ENCODE results near the gene PRR14.

Gene PRR14

GRCh38 chr16:30663820-30664219, 13.1 kb downstream of the PRR14 start:
- Histone ChIP-seq H3K27ac (ENCODE audit: poor library complexity, severe bottlenecking) (no peak overlapping the region), H3K4me1 (ENCODE audit: insufficient read depth, poor library complexity, severe bottlenecking) (no peaks in the 10 kb centered on the region), H3K4me3 (ENCODE audit: severe bottlenecking) (no peak overlapping the region), H3K27me3 (ENCODE audit: insufficient read depth, poor library complexity, severe bottlenecking) (no peaks in the 10 kb centered on the region), H3K9me3 (ENCODE audit: severe bottlenecking) (no peaks in the 10 kb centered on the region), H3K36me3 (ENCODE audit: low read depth) (peaks cover 73% of the 10 kb centered on the region)
- ATAC-seq (ENCODE audit: low read depth): no peak
- no peak for TF ChIP-seq CTCF (IDR thresholded peaks at IDR 0.05; ENCODE audit: poor library complexity, severe bottlenecking)
- no peak for DNase-seq (ENCODE audit: low spot score)

- TF ChIP-seq CTCF (IDR thresholded peaks at IDR 0.05; ENCODE audit: poor library complexity, severe bottlenecking): no peak
- H3K36me3 ChIP-seq (ENCODE audit: low read depth): peaks cover 77% of the 10 kb centered on the region
- ATAC-seq (ENCODE audit: low read depth) (no peak), DNase-seq (ENCODE audit: low spot score) (no peak)
- no peaks in the 10 kb centered on the region for H3K27me3 ChIP-seq (ENCODE audit: insufficient read depth, poor library complexity, severe bottlenecking)
- H3K4me3 ChIP-seq (ENCODE audit: severe bottlenecking): no peak overlapping the region
- no peaks in the 10 kb centered on the region for H3K4me1 ChIP-seq (ENCODE audit: insufficient read depth, poor library complexity, severe bottlenecking)
- H3K9me3 ChIP-seq (ENCODE audit: severe bottlenecking): no peaks in the 10 kb centered on the region
- no peak overlapping the region for H3K27ac ChIP-seq (ENCODE audit: poor library complexity, severe bottlenecking)
These were observed 13.9 kb downstream of the PRR14 start for GRCh38 chr16:30664616-30665109.

GRCh38 chr16:30665155-30665829, 14.5 kb downstream of the PRR14 start:
- ATAC-seq (ENCODE audit: low read depth) (no peak), DNase-seq (ENCODE audit: low spot score) (no peak)
- Histone ChIP-seq H3K4me3 (ENCODE audit: severe bottlenecking) (no peak overlapping the region), H3K9me3 (ENCODE audit: severe bottlenecking) (no peaks in the 10 kb centered on the region), H3K27me3 (ENCODE audit: insufficient read depth, poor library complexity, severe bottlenecking) (no peaks in the 10 kb centered on the region), H3K36me3 (ENCODE audit: low read depth) (peaks cover 80% of the 10 kb centered on the region), H3K27ac (ENCODE audit: poor library complexity, severe bottlenecking) (no peak overlapping the region), H3K4me1 (ENCODE audit: insufficient read depth, poor library complexity, severe bottlenecking) (no peaks in the 10 kb centered on the region)
- no peak for TF ChIP-seq CTCF (IDR thresholded peaks at IDR 0.05; ENCODE audit: poor library complexity, severe bottlenecking)

- Histone ChIP-seq H3K27me3 (ENCODE audit: insufficient read depth, poor library complexity, severe bottlenecking) (no peaks in the 10 kb centered on the region), H3K27ac (ENCODE audit: poor library complexity, severe bottlenecking) (no peak overlapping the region), H3K4me1 (ENCODE audit: insufficient read depth, poor library complexity, severe bottlenecking) (no peaks in the 10 kb centered on the region), H3K36me3 (ENCODE audit: low read depth) (peaks cover 78% of the 10 kb centered on the region), H3K4me3 (ENCODE audit: severe bottlenecking) (no peak overlapping the region), H3K9me3 (ENCODE audit: severe bottlenecking) (no peaks in the 10 kb centered on the region)
- TF ChIP-seq CTCF (IDR thresholded peaks at IDR 0.05; ENCODE audit: poor library complexity, severe bottlenecking): no peak
- ATAC-seq (ENCODE audit: low read depth) (no peak), DNase-seq (ENCODE audit: low spot score) (no peak)
These were observed 15.1 kb downstream of the PRR14 start for GRCh38 chr16:30665830-30666190.

- Histone ChIP-seq H3K27me3 (ENCODE audit: insufficient read depth, poor library complexity, severe bottlenecking) (no peaks in the 10 kb centered on the region), H3K27ac (ENCODE audit: poor library complexity, severe bottlenecking) (no peak overlapping the region), H3K4me3 (ENCODE audit: severe bottlenecking) (no peak overlapping the region), H3K9me3 (ENCODE audit: severe bottlenecking) (no peaks in the 10 kb centered on the region), H3K36me3 (ENCODE audit: low read depth) (peaks cover 69% of the 10 kb centered on the region), H3K4me1 (ENCODE audit: insufficient read depth, poor library complexity, severe bottlenecking) (no peaks in the 10 kb centered on the region)
- DNase-seq (ENCODE audit: low spot score): no peak
- ATAC-seq (ENCODE audit: low read depth): no peak
- no peak for TF ChIP-seq CTCF (IDR thresholded peaks at IDR 0.05; ENCODE audit: poor library complexity, severe bottlenecking)
These were observed 15.9 kb downstream of the PRR14 start for GRCh38 chr16:30666681-30667080.

Data from RWPE2 (cell line).